H1 (cell line): ENCODE data around the gene INVS. TPM values are rescaled to one million over a fixed set of nuclear protein-coding genes. Genes with fewer than 3 reads are reported as not detected.

ENCODE experiments used
- CTCF ChIA-PET: fragments of 300-600 bp; sonication (Branson Sonifier 250); formaldehyde crosslinking; loops from one replicate; lab custom pipeline; 2021; ENCODE audit not compliant: partially characterized antibody; lab: Charles Lee
- POLR2A ChIA-PET: fragments of 300-600 bp; sonication (Branson Sonifier 250); formaldehyde crosslinking; loops from one replicate; lab custom pipeline; 2021; ENCODE audit warnings: inconsistent platforms; ENCODE audit not compliant: partially characterized antibody; lab: Charles Lee
- DNase-seq, 2 experiments: peaks; one replicate each; pipeline versions ENCODE4 v3.0.0 to v3.0.0-alpha.2; 2010 to 2022; ENCODE audit warnings: low spot score in 2 of 2, low read depth in 1 of 2, mixed read lengths in 1 of 2
- FAIRE-seq: peaks from 2 replicates; lab custom pipeline; 2011; peaks lifted over from hg19 to GRCh38; lab: Jason Lieb, UNC
- H2AFZ ChIP-seq: 2 replicates; pipeline ENCODE4 v1.8.1; 2012; ENCODE audit warnings: low read length, inconsistent platforms
- H2AK5ac ChIP-seq: 2 replicates; pipeline ENCODE4 v1.6.1; 2013; ENCODE audit warnings: low read depth, low read length
- H2BK120ac ChIP-seq: replicated peaks from 2 replicates; pipeline ENCODE3; 2013; ENCODE audit warnings: low read depth, low read length, inconsistent platforms
- H2BK12ac ChIP-seq: 2 replicates; pipeline ENCODE4 v1.6.1; 2013; ENCODE audit warnings: low read depth, low read length
- H2BK15ac ChIP-seq: 2 replicates; pipeline ENCODE4 v1.6.1; 2013; ENCODE audit warnings: low read length
- H2BK20ac ChIP-seq: 2 replicates; pipeline ENCODE4 v1.6.1; 2013; ENCODE audit warnings: low read length
- H2BK5ac ChIP-seq: 2 replicates; pipeline ENCODE4 v1.6.1; 2013; ENCODE audit warnings: low read depth, low read length
- H3K14ac ChIP-seq: 2 replicates; pipeline ENCODE4 v1.6.1; 2013; ENCODE audit warnings: inconsistent platforms; ENCODE audit not compliant: insufficient read length
- H3K18ac ChIP-seq: 2 replicates; pipeline ENCODE4 v1.6.1; 2013; ENCODE audit warnings: low read length; ENCODE audit errors: extremely low read depth
- H3K23ac ChIP-seq: 2 replicates; pipeline ENCODE4 v1.6.1; 2013; ENCODE audit warnings: inconsistent platforms; ENCODE audit not compliant: insufficient read length
- H3K23me2 ChIP-seq: 2 replicates; pipeline ENCODE4 v1.6.1; 2013; ENCODE audit warnings: low read depth, low read length
- H3K27ac ChIP-seq: 2 replicates; pipeline ENCODE4 v1.6.1; 2011; ENCODE audit warnings: low read depth, low read length, inconsistent platforms
- H3K27me3 ChIP-seq, 4 experiments: replicated peaks in 1 of 4; 1 replicate in 1 of 4; 2 replicates in 3 of 4; pipeline versions ENCODE4 v1.6.1 to v1.8.1; 2011 to 2013; ENCODE audit warnings: low read length in 3 of 4, mild to moderate bottlenecking in 3 of 4, inconsistent platforms in 2 of 4, mixed read lengths in 2 of 4, moderate library complexity in 1 of 4; ENCODE audit not compliant: control insufficient read depth in 3 of 4, insufficient read depth in 3 of 4; ENCODE audit errors: extremely low read depth in 1 of 4
- H3K36me3 ChIP-seq, 4 experiments: 2 replicates each; pipeline versions ENCODE4 v1.6.1 to v1.8.1; 2011 to 2013; ENCODE audit warnings: mild to moderate bottlenecking in 4 of 4, low read length in 3 of 4, moderate library complexity in 2 of 4, control low read depth in 1 of 4, inconsistent platforms in 1 of 4; ENCODE audit not compliant: insufficient read depth in 4 of 4, control insufficient read depth in 2 of 4
- H3K4ac ChIP-seq: replicated peaks from 2 replicates; pipeline ENCODE3; 2013; ENCODE audit warnings: low read length, low read depth, mixed read lengths, inconsistent platforms; ENCODE audit not compliant: insufficient read length
- H3K4me1 ChIP-seq, 4 experiments: replicated peaks in 1 of 4; 1 replicate in 1 of 4; 2 replicates in 3 of 4; pipeline versions ENCODE4 v1.6.1 to v1.8.1; 2011 to 2013; ENCODE audit warnings: low read length in 3 of 4, inconsistent platforms in 2 of 4, mixed read lengths in 1 of 4; ENCODE audit not compliant: insufficient read depth in 4 of 4, control insufficient read depth in 3 of 4
- H3K4me2 ChIP-seq, 2 experiments: 2 replicates each; pipeline versions ENCODE4 v1.6.1 to v1.8.1; 2011 to 2013; ENCODE audit warnings: low read depth in 2 of 2, low read length in 2 of 2, control low read depth in 1 of 2, inconsistent platforms in 1 of 2, mild to moderate bottlenecking in 1 of 2; ENCODE audit not compliant: insufficient read depth in 1 of 2
- H3K4me3 ChIP-seq, 4 experiments: fragments of 200-600, 300-600 bp in 1 of 4; sonication (generic), shearing (Covaris generic), sonication (Bioruptor Twin) in 1 of 4; 2 replicates each; pipeline versions ENCODE4 v1.5.1 to v1.8.1; 2011 to 2016; ENCODE audit warnings: low read length in 4 of 4, low read depth in 3 of 4, control low read depth in 2 of 4, inconsistent platforms in 2 of 4, mild to moderate bottlenecking in 2 of 4, mixed read lengths in 1 of 4, moderate library complexity in 1 of 4; ENCODE audit not compliant: insufficient read depth in 2 of 4; ENCODE audit errors: extremely low read depth in 1 of 4
- H3K56ac ChIP-seq: replicated peaks from 2 replicates; pipeline ENCODE3; 2013; ENCODE audit warnings: low read depth, mild to moderate bottlenecking, mixed read lengths, low read length, inconsistent platforms; ENCODE audit not compliant: insufficient read length
- H3K79me1 ChIP-seq: 2 replicates; pipeline ENCODE4 v1.6.1; 2013; ENCODE audit warnings: low read depth, low read length, control low read depth
- H3K79me2 ChIP-seq, 2 experiments: 2 replicates each; pipeline versions ENCODE4 v1.6.1 to v1.8.1; 2012 to 2013; ENCODE audit warnings: low read length in 2 of 2, mild to moderate bottlenecking in 2 of 2, inconsistent platforms in 1 of 2; ENCODE audit not compliant: insufficient read depth in 2 of 2, control insufficient read depth in 1 of 2
- H3K9ac ChIP-seq, 4 experiments: replicated peaks in 1 of 4; 1 replicate in 1 of 4; 2 replicates in 3 of 4; pipeline versions ENCODE4 v1.6.1 to v1.8.1; 2011 to 2013; ENCODE audit warnings: low read depth in 3 of 4, low read length in 3 of 4, control low read depth in 2 of 4, mild to moderate bottlenecking in 2 of 4, moderate library complexity in 2 of 4, inconsistent platforms in 1 of 4; ENCODE audit errors: extremely low read depth in 1 of 4
- H3K9me3 ChIP-seq, 2 experiments: 2 replicates each; pipeline versions ENCODE4 v1.6.1 to v1.8.1; 2012 to 2013; ENCODE audit warnings: mild to moderate bottlenecking in 2 of 2, moderate library complexity in 2 of 2, control low read depth in 1 of 2, inconsistent platforms in 1 of 2, low read depth in 1 of 2, low read length in 1 of 2, mixed read lengths in 1 of 2; ENCODE audit not compliant: insufficient read depth in 2 of 2
- H4K20me1 ChIP-seq, 2 experiments: replicated peaks in 1 of 2; 2 replicates each; pipeline versions ENCODE3 to v1.8.1; 2011 to 2013; ENCODE audit warnings: inconsistent platforms in 2 of 2, low read length in 2 of 2, mild to moderate bottlenecking in 1 of 2; ENCODE audit not compliant: insufficient read depth in 2 of 2, control insufficient read depth in 1 of 2
- H4K5ac ChIP-seq: 2 replicates; pipeline ENCODE4 v1.6.1; 2013; ENCODE audit warnings: low read length, low read depth, mixed read lengths, inconsistent platforms; ENCODE audit not compliant: insufficient read length
- H4K8ac ChIP-seq: 2 replicates; pipeline ENCODE4 v1.8.0; 2013; ENCODE audit warnings: mild to moderate bottlenecking, moderate library complexity, low read length, inconsistent platforms; ENCODE audit not compliant: insufficient read depth; ENCODE audit errors: extremely low read depth
- H4K91ac ChIP-seq: replicated peaks from 2 replicates; pipeline ENCODE3; 2013; ENCODE audit warnings: low read length, mixed read lengths, inconsistent platforms; ENCODE audit not compliant: insufficient read length
- BRCA1 ChIP-seq: IDR thresholded peaks from 2 replicates; pipeline ENCODE4 v1.6.1; 2012; ENCODE audit warnings: low read depth, low read length, improper control_type of control experiment
- CHD2 ChIP-seq: IDR thresholded peaks from 2 replicates; pipeline ENCODE4 v1.6.1; 2012; ENCODE audit warnings: low read length, improper control_type of control experiment
- EGR1 ChIP-seq: IDR thresholded peaks from 2 replicates; pipeline ENCODE4 v1.6.1; 2011; ENCODE audit warnings: low read depth, low read length, borderline replicate concordance
- FOSL1 ChIP-seq: IDR thresholded peaks from 2 replicates; pipeline ENCODE4 v1.6.1; 2011; ENCODE audit warnings: mild to moderate bottlenecking, low read depth, low read length, moderate library complexity; ENCODE audit not compliant: insufficient read depth
- GTF2F1 ChIP-seq: IDR thresholded peaks from 2 replicates; pipeline ENCODE4 v1.6.1; 2012; ENCODE audit warnings: low read depth, low read length, improper control_type of control experiment, borderline replicate concordance
- KDM1A ChIP-seq: fragments of 200-600, 300-600 bp; sonication (generic); IDR thresholded peaks from 2 replicates; pipeline ENCODE4 v1.7.1; 2016; ENCODE audit warnings: mild to moderate bottlenecking, low read length, borderline replicate concordance
- POLR2AphosphoS5 ChIP-seq: IDR thresholded peaks from 2 replicates; pipeline ENCODE4 v1.6.1; 2011; ENCODE audit warnings: low read depth, low read length
- SAP30 ChIP-seq: fragments of 300-600 bp; sonication (generic); IDR thresholded peaks from 2 replicates; pipeline ENCODE4 v1.7.1; 2012; ENCODE audit warnings: low read length, moderate library complexity, mild to moderate bottlenecking, inconsistent platforms; ENCODE audit not compliant: insufficient read depth, insufficient replicate concordance
- SIN3A ChIP-seq, 2 experiments: IDR thresholded peaks in 1 of 2; conservative IDR thresholded peaks in 1 of 2; 2 replicates each; pipeline ENCODE4 v1.6.1; 2011 to 2012; ENCODE audit warnings: low read length in 2 of 2, improper control_type of control experiment in 1 of 2, low read depth in 1 of 2, mild to moderate bottlenecking in 1 of 2
- SP2 ChIP-seq: IDR thresholded peaks from 2 replicates; pipeline ENCODE4 v1.6.1; 2012; ENCODE audit warnings: mild to moderate bottlenecking, low read length, inconsistent platforms
- TCF12 ChIP-seq: IDR thresholded peaks from 2 replicates; pipeline ENCODE4 v1.6.1; 2011; ENCODE audit warnings: low read depth, mild to moderate bottlenecking, low read length
- WGBS, 2 experiments: shearing (Covaris generic) in 1 of 2; methylation state at CpG; one replicate each; pipeline versions ENCODE4 v1.1.6 to v1.1.7; 2013 to 2015; ENCODE audit warnings: low lambda C conversion rate in 2 of 2, mixed read lengths in 2 of 2, inconsistent platforms in 1 of 2, low coverage in 1 of 2, missing lambda C conversion rate in 1 of 2; ENCODE audit not compliant: insufficient replicate concordance in 2 of 2, insufficient coverage in 1 of 2, insufficient read length in 1 of 2; ENCODE audit errors: extremely low coverage in 1 of 2, missing lambda C conversion rate in 1 of 2; 5-methylcytosine and 5-hydroxymethylcytosine counted together
- polyA plus RNA-seq, 7 experiments: library from polyadenylated mRNA; depleted of rRNA in 3 of 7; stranded (reverse) in 5 of 7; unstranded in 2 of 7; fragments of >200 nt in 5 of 7; fragments of 200-250 nt in 2 of 7; gene quantifications; 1 replicate in 5 of 7; 2 replicates in 1 of 7; 4 replicates in 1 of 7; pipeline versions ENCODE4 v1.2.1 to v1.2.3, GENCODE V29; 2011 to 2013; ENCODE audit warnings: missing spikeins in 2 of 7, mixed read lengths in 2 of 7
- total RNA-seq: library from RNA; stranded (reverse); fragmentation: NEBNext Ultra II Directional; extraction: Animal tissue kit (Norgen Biotek cat#: 25700); gene quantifications from 2 replicates; pipeline ENCODE4 v1.2.1, GENCODE V29; 2021
- TF ChIP-seq, protein P1 (sequence below), 3 experiments: IDR thresholded peaks; 1 replicate in 2 of 3; 2 replicates in 1 of 3; pipeline versions ENCODE4 v1.5.1 to v1.6.1; 2011; ENCODE audit warnings: low read length in 3 of 3, mild to moderate bottlenecking in 3 of 3, inconsistent platforms in 2 of 3, low read depth in 1 of 3, moderate library complexity in 1 of 3; ENCODE audit not compliant: insufficient read depth in 1 of 3; ENCODE audit errors: control extremely low read depth in 1 of 3

INVS gene
- total and polyA plus RNA-seq, 2 of the 8 experiments (the other 6 are each of a cell fraction or from before 2014, with no cell fraction given) = 4.1 to 6.9 TPM

DNA sequence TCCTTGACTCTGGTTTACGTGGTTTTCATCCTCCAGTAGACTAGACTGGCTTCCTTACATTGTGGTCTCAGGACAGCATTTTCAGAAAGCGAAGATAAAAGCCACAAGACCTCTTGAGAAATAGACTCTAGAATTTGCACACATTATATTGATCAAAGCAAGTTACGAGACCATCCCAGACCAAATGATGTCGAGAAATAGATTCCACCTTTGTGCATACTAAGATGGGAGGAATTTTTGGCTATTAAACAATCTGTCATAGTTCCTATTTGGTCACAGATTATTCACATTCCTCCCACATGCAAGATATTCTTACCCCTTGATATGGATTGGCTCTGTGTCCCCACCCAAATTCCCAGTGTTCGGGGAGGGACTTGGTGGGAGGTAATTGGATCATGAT is 188.1 kb downstream of the INVS start:
- Histone ChIP-seq H3K79me2 (no peaks in the 10 kb centered on the region), H3K36me3 (peaks cover 0 to 15% (median 3%) of the 10 kb centered on the region in 4 experiments; a peak in 3 of 8 replicates), H2BK120ac (no peak overlapping the region), H4K5ac (no peak overlapping the region), H3K56ac (no peak overlapping the region), H3K4ac (no peak overlapping the region), H4K8ac (no peak overlapping the region), H3K23me2 (no peaks in the 10 kb centered on the region), H2AK5ac (no peak overlapping the region), H2BK20ac (no peak overlapping the region), H3K4me3 (no peak overlapping the region), H3K27me3 (no peaks in the 10 kb centered on the region), H2BK15ac (no peak overlapping the region), H3K18ac (no peak overlapping the region), H3K27ac (no peak overlapping the region), H3K4me2 (no peak overlapping the region), H4K91ac (no peak overlapping the region), H2BK5ac (no peak overlapping the region), H3K14ac (no peak overlapping the region), H4K20me1 (peaks cover 0 to 1% of the 10 kb centered on the region in 2 experiments), H3K4me1 (no peaks in the 10 kb centered on the region), H3K23ac (no peak overlapping the region), H2BK12ac (no peak overlapping the region), H3K9ac (no peak overlapping the region), H2AFZ (no peak overlapping the region), H3K79me1 (no peaks in the 10 kb centered on the region; the same call in 1 of the 2 replicates), H3K9me3 (peaks cover 2 to 6% of the 10 kb centered on the region in 2 experiments; a peak in 1 of 4 replicates)
- WGBS, 2 experiments = 92% methylated on average over 5 of the region's 5 CpGs; no CpG with 5 or more reads in 1 of the 2 experiments
- ChIA-PET POLR2A (no interaction called here), CTCF (interaction anchor here (1.1 kb wide), 1 partner anchor 37 kb away, joined by 3 read pairs; no protein-coding TSS in a partner anchor)
- DNase-seq (no peak), FAIRE-seq (no peak)
- no peak for TF ChIP-seq SIN3A (conservative IDR thresholded peaks at IDR 0.05 in 1 of 2, IDR thresholded peaks at IDR 0.05 in 1 of 2; ENCODE audit: low read depth in 1 of 2, low read length in 2 of 2)
- TF ChIP-seq, protein P1, sequence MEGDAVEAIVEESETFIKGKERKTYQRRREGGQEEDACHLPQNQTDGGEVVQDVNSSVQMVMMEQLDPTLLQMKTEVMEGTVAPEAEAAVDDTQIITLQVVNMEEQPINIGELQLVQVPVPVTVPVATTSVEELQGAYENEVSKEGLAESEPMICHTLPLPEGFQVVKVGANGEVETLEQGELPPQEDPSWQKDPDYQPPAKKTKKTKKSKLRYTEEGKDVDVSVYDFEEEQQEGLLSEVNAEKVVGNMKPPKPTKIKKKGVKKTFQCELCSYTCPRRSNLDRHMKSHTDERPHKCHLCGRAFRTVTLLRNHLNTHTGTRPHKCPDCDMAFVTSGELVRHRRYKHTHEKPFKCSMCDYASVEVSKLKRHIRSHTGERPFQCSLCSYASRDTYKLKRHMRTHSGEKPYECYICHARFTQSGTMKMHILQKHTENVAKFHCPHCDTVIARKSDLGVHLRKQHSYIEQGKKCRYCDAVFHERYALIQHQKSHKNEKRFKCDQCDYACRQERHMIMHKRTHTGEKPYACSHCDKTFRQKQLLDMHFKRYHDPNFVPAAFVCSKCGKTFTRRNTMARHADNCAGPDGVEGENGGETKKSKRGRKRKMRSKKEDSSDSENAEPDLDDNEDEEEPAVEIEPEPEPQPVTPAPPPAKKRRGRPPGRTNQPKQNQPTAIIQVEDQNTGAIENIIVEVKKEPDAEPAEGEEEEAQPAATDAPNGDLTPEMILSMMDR (IDR thresholded peaks at IDR 0.05; ENCODE audit: control extremely low read depth in 1 of 3, insufficient read depth in 1 of 3, low read depth in 1 of 3, low read length in 3 of 3) = no peak
- no peak for TF ChIP-seq GTF2F1
- no peak for TF ChIP-seq EGR1
- TF ChIP-seq TCF12 = no peak
- no peak for TF ChIP-seq CHD2
- TF ChIP-seq BRCA1 = no peak
- no peak for TF ChIP-seq FOSL1
- TF ChIP-seq KDM1A = no peak
- no peak for TF ChIP-seq SAP30
- no peak for TF ChIP-seq SP2
- TF ChIP-seq POLR2AphosphoS5 = no peak
